Progenitor cell of endocrine pancreas (in vitro differentiated cells): ENCODE measurements around the gene PDK1. TPM values are rescaled to one million over a fixed set of nuclear protein-coding genes. Genes with fewer than 3 reads are reported as not detected.
A peak's percentile ranks its signal among the peaks of the same experiment; 100 is the strongest.

Source experiments
- DNase-seq: peaks from one replicate; pipeline ENCODE4 v3.0.0; 2021; ENCODE audit warnings: low spot score; ENCODE audit not compliant: unreplicated experiment
- H3K27ac Mint-ChIP-seq: 2 replicates; pipeline ENCODE4 v1.8.0; 2021; ENCODE audit warnings: mild to moderate bottlenecking, moderate library complexity, mixed read lengths
- H3K27me3 Mint-ChIP-seq: 2 replicates; pipeline ENCODE4 v1.8.0; 2021; ENCODE audit warnings: mixed read lengths
- H3K36me3 Mint-ChIP-seq: 2 replicates; pipeline ENCODE4 v1.8.0; 2022; ENCODE audit warnings: mixed read lengths; ENCODE audit not compliant: insufficient read depth
- H3K4me1 Mint-ChIP-seq: 2 replicates; pipeline ENCODE4 v1.8.0; 2021; ENCODE audit warnings: low read depth, mixed read lengths
- H3K4me3 Mint-ChIP-seq: 2 replicates; pipeline ENCODE4 v1.8.0; 2021; ENCODE audit warnings: low read depth, mild to moderate bottlenecking, moderate library complexity, mixed read lengths
- H3K9me3 Mint-ChIP-seq: 2 replicates; pipeline ENCODE4 v1.8.0; 2021; ENCODE audit warnings: low read depth, mixed read lengths
- total RNA-seq: library from RNA; stranded (reverse); gene quantifications from 2 replicates; pipeline ENCODE4 v1.2.1, GENCODE V29; 2021
- TF ChIP-seq, protein P1 (sequence below): fragments of 200-600 bp; sonication (generic); IDR thresholded peaks from one replicate; pipeline ENCODE4 v1.5.0; 2021; ENCODE audit warnings: antibody characterized with exemption, mild to moderate bottlenecking; ENCODE audit not compliant: unreplicated experiment

The PDK1 gene
- total RNA-seq, 1 donor from 2014 or later, result 20.2 TPM

DNA sequence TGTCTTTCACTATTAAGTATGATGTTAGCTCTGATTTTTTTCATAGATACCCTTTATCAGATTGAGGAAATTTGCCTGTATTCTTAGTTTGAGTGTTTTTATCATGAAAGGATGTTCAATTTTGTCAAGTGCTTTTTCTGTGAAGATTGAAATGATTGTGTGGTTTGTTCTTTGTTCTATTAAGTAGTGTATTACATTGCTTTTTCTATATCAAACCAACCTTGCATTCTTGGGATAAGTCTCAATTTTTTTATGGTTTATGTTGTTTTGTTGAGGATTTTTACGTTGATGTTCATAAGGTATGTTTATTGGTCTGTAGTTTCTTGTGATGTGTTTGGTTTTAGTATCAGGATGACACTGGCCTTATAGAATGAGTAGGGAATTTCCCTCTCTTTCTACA lies 19.1 kb downstream of the PDK1 start:
- Mint-ChIP-seq H3K36me3 (peaks cover 45% of the 10 kb centered on the region), H3K4me1 (peaks cover 12% of the 10 kb centered on the region), H3K9me3 (peaks cover 31% of the 10 kb centered on the region), H3K27me3 (no peaks in the 10 kb centered on the region), H3K4me3 (no peak overlapping the region), H3K27ac (no peak overlapping the region)
- DNase-seq, result no peak
- TF ChIP-seq, protein P1, sequence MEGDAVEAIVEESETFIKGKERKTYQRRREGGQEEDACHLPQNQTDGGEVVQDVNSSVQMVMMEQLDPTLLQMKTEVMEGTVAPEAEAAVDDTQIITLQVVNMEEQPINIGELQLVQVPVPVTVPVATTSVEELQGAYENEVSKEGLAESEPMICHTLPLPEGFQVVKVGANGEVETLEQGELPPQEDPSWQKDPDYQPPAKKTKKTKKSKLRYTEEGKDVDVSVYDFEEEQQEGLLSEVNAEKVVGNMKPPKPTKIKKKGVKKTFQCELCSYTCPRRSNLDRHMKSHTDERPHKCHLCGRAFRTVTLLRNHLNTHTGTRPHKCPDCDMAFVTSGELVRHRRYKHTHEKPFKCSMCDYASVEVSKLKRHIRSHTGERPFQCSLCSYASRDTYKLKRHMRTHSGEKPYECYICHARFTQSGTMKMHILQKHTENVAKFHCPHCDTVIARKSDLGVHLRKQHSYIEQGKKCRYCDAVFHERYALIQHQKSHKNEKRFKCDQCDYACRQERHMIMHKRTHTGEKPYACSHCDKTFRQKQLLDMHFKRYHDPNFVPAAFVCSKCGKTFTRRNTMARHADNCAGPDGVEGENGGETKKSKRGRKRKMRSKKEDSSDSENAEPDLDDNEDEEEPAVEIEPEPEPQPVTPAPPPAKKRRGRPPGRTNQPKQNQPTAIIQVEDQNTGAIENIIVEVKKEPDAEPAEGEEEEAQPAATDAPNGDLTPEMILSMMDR, result no peak

GRCh38 chr2:172578054-172578453 lies 22.2 kb downstream of the PDK1 start:
- peaks cover 31% of the 10 kb centered on the region for H3K9me3 Mint-ChIP-seq
- no peak overlapping the region for H3K4me3 Mint-ChIP-seq
- no peaks in the 10 kb centered on the region for H3K27me3 Mint-ChIP-seq
- DNase-seq, result no peak
- no peak overlapping the region for H3K27ac Mint-ChIP-seq
- H3K4me1 Mint-ChIP-seq, result peaks cover 23% of the 10 kb centered on the region
- H3K36me3 Mint-ChIP-seq, result peaks cover 42% of the 10 kb centered on the region
- TF ChIP-seq, protein P1, result no peak

GRCh38 chr2:172578860-172579512 lies 23.1 kb downstream of the PDK1 start:
- Mint-ChIP-seq H3K36me3 (peaks cover 36% of the 10 kb centered on the region), H3K9me3 (peaks cover 28% of the 10 kb centered on the region), H3K4me1 (peaks cover 23% of the 10 kb centered on the region), H3K27me3 (no peaks in the 10 kb centered on the region), H3K4me3 (no peak overlapping the region), H3K27ac (peak overlapping the region; percentile 88)
- no peak for DNase-seq
- TF ChIP-seq, protein P1, result no peak

DNA sequence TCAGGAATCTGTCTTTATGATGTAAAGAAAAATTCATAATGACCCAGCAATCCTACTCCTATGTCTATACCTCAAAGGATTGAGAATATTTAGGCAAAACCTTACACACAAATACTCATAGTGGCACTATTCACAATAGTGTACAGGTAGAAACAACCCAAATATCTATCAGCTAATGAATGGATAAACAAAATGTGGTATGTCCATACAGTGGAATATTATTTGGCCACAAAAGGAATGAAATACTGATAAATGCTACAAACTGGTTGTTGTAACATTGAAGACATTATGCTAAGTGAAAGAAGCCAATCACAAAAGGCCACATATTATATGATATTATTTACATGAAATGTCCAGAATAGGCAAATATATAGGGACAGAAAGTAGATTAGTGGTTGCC lies 24.7 kb downstream of the PDK1 start:
- Mint-ChIP-seq H3K4me1 (peaks cover 23% of the 10 kb centered on the region), H3K27me3 (no peaks in the 10 kb centered on the region), H3K36me3 (peaks cover 23% of the 10 kb centered on the region), H3K9me3 (peaks cover 15% of the 10 kb centered on the region), H3K27ac (no peak overlapping the region), H3K4me3 (no peak overlapping the region)
- TF ChIP-seq, protein P1, result no peak
- no peak for DNase-seq

DNA sequence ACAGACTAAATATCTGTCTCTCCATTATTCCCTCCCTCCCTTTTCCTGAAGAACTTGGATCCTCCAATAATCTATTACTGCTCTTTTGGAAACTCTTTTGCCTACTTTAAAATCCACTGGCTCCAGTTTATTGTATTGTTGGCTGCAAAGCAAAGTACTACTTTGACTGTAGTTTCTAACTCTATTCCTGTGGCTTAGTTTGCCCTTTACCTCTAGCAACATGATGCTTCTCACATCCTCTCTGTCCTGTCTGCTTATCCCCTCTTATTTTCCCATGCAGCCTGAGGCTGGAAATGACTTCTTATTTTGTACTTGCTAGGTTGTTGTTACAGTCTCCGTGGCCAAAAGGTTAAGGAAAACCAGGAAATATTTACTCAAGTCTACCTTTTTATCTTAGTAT lies 26.8 kb downstream of the PDK1 start:
- Mint-ChIP-seq H3K27me3 (no peaks in the 10 kb centered on the region), H3K4me3 (no peak overlapping the region), H3K27ac (no peak overlapping the region), H3K36me3 (peaks cover 28% of the 10 kb centered on the region), H3K4me1 (peaks cover 23% of the 10 kb centered on the region), H3K9me3 (peaks cover 10% of the 10 kb centered on the region)
- TF ChIP-seq, protein P1, result no peak
- DNase-seq, result no peak
